ACHN (cell line): ENCODE results near the gene ASCC1.
"Not testable (repeated sequence)": the region's sequence is repeated elsewhere in the genome, so short reads cannot be mapped to it uniquely, and the experiment has no call there.

Source experiments
- DNase-seq: peaks from one replicate; pipeline ENCODE4 v3.0.0-alpha.2; 2015
- in situ Hi-C: cut with HindIII; loops from 2 replicates; pipeline ENCODE4 v1.10.0; 2017; ENCODE audit warnings: low sequenced_read_pairs, low pct_ligation_motif_present, low pct_unique_long_range_greater_than_20kb

Gene ASCC1

DNA sequence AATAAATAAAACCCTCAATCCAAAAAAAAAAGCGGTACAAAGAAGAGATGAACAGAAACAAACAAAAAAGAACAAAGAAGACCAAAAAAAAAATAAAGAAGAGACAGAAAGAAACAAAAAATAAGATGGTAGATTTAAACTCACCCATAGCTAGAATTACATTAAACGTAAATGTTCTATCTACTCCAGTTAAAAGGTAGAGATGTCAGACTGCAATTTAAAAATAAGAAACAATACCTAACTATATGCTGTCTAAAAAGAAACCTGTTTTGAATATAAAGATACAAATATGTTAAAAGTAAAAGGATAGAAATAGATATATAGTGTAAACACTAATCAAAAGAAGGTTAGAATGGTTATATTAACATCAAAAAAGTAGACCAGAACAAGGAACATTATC, 31.9 kb downstream of the ASCC1 start:
- in situ Hi-C loops = no loop called here
- DNase-seq = no peak

DNA sequence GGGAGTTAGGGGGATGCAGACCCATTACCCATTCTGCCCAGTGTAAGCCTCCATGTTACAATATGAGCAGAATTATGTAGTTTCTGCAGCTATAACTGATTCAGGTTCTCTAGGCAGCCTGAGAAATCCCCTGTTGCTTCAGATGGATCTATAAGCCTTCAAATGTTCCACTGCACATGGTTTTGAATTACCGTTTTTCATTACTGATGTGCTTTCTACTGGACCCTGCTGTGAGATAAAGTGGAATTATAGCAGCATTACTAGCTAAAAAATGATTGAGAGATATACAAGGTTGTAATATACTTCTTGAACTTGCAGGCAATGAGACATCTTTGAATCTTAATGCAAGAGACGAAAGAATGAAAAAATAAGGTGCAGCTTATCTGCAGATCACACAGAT, 38.6 kb downstream of the ASCC1 start:
- no peak for DNase-seq
- in situ Hi-C loops = no loop called here

DNA sequence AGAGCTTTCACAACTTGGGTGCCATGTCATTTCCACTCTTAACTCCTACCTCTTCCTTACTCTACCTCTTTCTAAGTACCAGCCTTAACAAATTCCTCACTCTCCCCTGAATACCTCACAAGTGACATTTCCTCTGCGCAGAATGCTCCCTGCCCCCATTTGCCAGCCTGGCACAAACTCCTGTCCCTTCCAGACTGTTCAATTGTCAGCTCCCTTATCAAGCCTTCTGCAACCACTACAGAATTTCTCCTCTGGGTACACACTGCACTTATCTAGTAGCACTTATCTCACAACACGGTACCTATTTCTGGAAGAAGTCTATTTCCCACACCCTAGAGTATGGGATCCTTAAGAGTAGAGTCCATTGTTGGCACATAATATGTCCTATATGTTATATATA, 39.4 kb downstream of the ASCC1 start:
- in situ Hi-C loops = no loop called here
- no peak for DNase-seq

DNA sequence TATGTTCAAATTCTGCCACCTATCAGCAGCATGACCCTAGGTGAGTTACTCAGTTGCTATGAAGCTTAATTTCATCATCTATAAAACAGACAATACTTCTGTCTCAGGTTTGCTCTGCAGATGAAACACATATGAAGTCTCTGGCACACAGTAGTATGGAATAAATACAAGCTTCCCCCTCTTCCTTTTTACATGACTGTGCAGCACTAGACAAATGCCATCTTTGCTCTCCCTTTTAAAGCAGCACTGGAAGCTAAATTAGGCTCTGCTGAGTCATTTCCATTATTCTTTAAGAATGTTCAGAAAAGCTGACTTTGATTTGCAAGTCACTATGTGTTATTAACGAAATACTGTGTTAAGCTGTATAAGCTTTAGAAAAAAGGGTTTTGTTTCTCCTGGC, 40.9 kb downstream of the ASCC1 start:
- in situ Hi-C loops = no loop called here
- DNase-seq = no peak

DNA sequence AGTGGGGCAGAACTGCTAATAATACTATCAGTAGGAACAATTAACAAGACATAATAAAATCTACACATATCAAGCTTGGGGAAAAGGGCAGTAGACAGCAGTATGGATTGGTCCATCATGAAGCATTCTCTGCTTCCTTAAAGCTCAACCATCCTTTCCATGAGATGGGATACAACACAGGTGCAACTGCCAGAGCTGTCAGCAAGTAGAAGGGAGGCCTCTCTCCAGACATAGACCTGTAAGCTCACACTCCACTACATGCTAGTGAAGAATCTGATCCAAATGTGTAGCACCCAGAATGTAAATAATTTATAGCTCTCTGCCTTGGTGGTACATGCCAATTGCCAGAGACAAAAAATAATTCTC, 41.8 kb downstream of the ASCC1 start:
- in situ Hi-C loops = no loop called here

DNA sequence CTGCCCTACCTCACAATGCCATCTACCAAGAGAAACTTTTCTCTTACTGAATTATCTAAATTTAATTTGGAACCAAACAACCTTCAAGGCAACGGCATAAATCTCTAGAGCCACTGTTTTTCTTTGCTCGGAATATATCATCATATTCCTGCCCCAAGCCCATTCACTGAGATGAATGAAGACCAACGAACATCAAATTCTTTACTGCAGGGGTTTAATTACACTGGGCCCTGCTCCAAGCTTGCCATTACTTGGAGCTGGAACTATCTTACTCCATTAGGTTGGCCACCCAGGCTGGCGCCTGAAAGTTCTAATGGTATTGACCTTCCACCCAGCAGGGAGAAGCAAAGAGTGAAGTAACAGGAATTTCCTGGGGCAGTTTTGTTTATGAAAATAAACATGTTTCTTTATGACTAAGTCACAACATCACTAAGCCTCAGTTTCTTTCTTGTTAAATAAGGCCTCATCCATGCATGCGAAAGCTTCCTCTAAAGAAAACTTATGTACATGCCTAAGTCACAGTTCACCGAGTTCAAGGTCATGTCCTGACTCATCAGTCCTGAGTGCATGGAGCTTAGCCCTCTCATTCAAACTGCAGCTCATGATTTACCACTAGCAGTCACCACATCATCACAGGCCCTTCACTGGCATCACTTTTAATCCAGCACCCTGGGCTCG, 42.3 kb downstream of the ASCC1 start:
- in situ Hi-C loops = no loop called here

More for the DNA sequence above, 41.8 kb downstream of the ASCC1 start:
- no peak for DNase-seq

DNA sequence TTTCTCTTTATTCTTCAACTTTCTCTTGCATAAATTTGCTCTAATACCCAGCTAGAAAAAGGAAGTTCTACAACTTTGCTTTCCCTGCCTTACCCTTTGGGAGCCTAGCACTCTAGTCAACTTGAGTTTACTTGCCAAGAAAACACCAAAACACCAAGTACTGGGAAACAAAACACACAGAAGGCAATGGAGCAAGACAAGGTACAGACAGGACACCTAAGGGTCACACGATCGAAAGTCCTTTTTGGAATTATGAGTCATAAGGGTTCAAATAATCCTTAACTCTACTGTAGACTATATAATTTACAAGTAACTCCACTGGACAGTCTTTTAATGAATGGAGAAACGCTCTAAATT, 42.8 kb downstream of the ASCC1 start:
- no peak for DNase-seq
- in situ Hi-C loops = no loop called here

More for the DNA sequence above, 42.3 kb downstream of the ASCC1 start:
- DNase-seq = peak; percentile 60

DNA sequence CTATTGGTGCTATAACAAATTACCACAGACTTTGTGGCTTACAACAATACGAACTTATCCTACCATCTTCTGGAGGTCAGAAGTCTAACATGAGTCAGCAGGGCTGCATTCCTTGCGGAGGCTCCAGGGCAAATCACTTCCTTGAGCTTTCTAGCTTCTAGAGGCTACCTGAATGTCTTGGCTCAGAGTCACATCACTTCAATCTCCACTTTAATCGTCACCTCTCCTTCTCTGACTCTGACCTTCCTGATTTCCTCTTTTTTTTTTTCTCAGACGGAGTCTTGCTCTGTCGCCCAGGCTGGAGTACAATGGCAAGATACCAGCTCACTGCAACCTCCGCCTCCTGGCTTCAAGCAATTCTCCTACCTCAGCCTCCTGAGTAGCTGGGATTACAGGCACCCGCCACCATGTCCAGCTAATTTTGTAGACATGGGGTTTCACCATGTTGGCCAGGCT, 44.9 kb downstream of the ASCC1 start:
- in situ Hi-C loops = no loop called here
- DNase-seq = peak; percentile 88

DNA sequence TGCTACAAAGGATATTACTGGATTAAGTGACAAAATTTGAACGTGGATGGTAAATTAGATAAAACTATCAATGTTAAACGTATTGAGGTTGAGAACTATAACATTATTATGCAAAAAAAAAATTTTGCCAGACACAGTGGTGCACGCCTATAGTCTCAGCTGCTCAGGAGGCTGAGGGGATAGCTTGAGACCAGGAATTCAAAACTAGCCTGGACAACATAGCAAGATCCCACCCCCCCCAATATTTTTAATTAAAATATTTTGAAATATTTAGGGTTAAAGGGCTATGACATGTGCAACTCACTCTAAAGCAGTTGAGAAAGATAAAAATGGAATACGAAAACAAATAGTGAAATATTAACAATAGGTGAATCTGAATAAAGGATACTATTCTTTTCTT, 45.3 kb downstream of the ASCC1 start:
- DNase-seq = no peak
- in situ Hi-C loops = no loop called here

DNA sequence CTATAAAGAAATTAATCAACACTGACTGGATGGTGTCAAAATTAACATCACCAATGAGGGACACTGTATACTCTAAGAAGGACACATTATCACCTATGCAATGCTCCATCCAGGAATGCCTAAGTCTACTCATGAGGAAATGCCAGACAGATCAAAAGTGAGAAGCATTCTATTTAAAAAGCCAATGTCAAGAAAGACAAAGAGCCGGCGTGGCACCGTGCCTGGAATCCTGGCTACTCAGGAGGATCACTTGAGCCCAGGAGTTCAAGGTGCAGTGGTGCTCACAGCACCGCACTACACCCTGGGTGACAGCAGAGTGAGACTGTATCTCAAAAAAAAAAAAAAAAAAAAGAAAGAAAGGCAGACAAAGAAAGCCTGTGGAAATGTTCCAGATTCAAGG, 45.8 kb downstream of the ASCC1 start:
- DNase-seq = peak; percentile 13
- in situ Hi-C loops = no loop called here

DNA sequence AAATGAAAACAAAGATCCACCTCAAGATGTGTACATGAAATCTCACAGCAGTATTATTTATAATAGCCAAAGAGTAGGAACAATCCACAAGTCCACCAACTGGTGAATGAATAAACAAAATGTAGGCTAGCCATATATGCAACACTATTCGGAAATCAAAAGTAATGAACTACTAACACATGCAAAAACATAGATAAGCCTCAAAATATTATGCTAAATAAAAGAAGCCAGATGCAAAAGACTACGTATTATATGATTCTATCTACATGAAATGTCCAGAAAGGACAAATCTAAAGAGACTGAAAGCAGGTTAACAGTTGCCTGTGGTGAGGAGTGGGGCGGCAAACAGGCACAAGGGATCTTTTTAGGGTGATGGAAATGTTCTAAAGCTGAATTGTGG, 49.0 kb downstream of the ASCC1 start:
- DNase-seq = no peak

DNA sequence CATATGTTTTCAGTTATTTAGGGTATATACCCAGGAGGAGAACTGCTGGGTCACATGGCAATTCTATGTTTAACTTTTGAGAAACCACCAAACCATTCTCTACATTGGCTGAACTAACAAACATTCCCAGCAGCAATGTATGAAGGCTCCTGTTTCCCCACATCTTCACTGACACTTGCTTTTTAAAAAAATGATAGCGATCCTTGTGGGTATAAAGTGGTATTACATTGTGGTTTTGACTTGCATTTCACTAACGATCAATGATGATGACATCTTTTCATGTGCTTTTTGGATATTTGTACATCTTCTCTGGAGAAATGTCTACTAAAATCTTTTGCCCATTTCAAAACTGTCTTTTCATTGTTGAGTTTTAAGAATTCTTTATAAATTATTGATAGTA, 51.5 kb downstream of the ASCC1 start:
- no peak for DNase-seq
- in situ Hi-C loops = no loop called here

More for the DNA sequence above, 49.0 kb downstream of the ASCC1 start:
- in situ Hi-C loops = no loop called here

DNA sequence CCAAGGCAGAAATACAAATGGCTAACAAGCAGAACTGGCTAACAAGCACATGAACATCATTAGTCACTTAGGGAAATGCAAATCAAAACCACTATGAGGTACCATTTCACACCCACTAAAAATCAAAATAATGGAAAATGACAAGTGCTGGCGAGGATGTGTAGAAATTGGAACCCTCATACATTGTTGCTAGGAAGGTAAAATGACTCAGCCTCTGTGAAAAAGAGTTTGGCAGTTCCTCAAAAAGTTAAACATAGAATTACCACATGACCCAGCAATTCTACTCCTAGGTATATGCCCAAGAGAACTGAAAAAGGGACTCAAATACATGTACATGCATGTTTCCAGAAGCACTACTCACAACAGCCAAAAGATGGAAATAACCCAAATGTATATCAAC, 53.1 kb downstream of the ASCC1 start:
- in situ Hi-C loops = no loop called here
- no peak for DNase-seq

DNA sequence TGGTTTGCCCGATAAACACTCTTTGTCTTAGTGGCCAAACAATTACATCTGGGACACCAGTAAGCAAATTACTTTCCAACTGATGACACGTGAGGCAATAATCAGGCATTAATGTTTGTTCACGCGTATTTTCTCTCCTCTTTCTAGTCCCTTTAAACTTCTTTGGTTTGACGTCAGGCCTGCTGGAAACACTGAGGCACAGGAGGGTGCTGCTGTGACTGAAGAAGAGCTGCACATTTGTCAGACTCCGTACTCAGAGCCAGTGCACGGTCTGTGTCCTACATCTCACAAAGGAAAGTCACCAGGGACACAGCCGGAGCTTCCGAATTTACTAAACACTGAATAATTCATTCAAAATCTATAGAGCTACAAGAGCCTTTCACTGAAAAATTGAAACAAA, 57.9 kb downstream of the ASCC1 start:
- DNase-seq = no peak

DNA sequence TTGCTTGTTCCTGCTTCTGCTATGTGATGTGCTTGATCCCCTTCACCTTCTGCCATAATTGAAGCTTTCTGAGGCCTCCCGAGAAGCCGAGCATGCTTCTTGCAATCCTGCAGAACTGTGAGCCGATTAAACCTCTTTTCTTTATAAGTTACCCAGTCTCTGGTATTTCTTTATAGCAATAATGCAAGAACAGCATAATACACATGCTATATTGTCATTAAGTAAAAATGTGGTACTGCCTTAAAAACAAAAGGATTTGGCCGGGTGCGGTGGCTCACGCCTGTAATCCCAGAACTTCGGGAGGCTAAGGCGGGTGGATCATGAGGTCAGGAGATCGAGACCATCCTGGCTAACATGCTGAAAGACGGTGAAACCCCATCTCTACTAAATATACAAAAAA, 59.9 kb downstream of the ASCC1 start:
- in situ Hi-C loops = no loop called here
- DNase-seq = no peak

More for the DNA sequence above, 57.9 kb downstream of the ASCC1 start:
- in situ Hi-C loops = no loop called here

DNA sequence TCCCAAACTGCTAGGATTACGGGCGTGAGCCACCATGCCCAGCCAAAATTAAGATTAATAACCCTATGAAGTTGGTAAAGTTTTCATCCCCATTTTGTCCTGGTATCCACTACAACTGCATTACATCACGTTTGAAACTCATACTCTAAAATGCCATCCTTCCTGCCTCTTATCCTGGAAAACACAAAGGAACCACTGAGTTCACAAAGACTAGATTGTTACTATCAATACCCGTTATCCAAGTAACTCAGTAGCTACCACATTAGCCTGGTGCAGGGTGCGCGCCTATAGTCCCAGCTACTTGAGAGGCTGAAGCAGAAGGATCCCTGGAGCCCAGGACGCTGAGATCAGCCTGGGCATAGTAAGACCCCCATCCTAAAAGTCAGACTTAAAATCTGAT, 63.8 kb downstream of the ASCC1 start:
- in situ Hi-C loops = no loop called here
- DNase-seq = no peak

DNA sequence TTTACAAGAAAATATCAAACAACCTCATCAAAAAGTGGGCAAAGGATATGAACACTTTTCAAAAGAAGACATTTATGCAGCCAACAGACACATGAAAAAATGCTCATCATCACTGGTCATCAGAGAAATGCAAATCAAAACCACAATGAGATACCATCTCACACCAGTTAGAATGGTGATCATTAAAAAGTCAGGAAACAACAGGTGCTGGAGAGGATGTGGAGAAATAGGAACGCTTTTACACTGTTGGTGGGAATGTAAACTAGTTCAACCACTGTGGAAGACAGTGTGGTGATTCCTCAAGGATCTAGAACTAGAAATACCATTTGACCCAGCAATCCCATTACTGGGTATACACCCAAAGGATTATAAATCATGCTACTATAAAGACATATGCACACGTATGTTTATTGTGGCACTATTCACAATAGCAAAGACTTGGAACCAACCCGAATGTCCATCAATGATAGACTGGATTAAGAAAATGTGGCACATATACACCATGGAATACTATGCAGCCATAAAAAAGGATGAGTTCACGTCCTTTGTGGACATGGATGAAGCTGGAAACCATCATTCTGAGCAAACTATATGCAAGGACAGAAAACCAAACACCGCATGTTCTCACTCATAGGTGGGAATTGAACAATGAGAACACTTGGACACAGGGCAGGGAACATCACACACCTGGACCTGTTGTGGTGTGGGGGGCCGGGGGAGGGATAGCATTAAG, 65.2 kb downstream of the ASCC1 start:
- in situ Hi-C loops, DNase-seq: not testable (repeated sequence)

DNA sequence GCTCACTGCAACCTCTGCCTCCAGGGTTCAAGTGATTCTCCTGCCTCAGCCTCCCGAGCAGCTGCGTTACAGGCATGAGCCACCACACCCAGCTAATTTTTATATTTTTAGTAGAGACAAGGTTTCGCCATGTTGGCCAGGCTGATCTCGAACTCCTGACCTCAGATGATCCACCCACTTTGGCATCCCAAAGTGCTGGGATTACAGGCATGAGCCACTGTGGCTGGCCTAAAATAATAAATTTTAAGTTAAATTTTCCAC, 68.8 kb downstream of the ASCC1 start:
- in situ Hi-C loops, DNase-seq: not testable (repeated sequence)

DNA sequence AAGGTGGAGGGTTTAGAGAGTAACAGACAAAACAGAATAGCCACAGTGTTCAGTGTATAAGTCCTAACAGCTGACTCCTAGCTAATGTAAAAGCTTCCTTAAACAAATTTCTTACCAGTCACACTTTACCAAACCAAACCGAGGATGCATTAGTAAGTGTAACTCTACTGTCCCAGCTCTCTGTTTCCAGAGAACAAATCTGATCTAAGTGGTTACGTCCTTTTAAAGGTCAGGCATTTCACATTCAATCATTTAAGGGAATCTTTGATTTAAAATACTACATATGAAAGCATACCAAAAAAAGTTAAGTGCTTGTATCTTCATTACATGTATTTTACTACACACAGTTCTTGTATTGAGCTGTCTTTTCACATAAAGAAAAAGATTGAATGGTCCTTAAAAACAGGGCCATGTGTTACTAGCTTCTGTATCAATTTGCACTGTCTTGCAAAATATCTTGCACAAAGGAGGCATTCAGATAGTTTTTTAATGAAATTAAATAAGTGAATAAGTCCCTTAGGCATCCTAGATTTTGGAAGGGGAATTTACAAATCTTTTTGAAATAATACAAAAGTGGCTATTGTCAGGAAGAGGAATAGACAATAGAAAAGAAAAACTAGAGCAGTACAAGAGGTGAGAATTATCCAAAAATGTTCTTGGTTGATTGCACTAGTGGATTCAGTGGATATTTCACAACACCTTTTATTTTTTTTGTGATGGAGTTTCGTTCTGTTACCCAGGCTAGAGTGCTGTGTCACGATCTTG, 69.3 kb downstream of the ASCC1 start:
- peak; percentile 11 for DNase-seq
- in situ Hi-C loops = no loop called here

DNA sequence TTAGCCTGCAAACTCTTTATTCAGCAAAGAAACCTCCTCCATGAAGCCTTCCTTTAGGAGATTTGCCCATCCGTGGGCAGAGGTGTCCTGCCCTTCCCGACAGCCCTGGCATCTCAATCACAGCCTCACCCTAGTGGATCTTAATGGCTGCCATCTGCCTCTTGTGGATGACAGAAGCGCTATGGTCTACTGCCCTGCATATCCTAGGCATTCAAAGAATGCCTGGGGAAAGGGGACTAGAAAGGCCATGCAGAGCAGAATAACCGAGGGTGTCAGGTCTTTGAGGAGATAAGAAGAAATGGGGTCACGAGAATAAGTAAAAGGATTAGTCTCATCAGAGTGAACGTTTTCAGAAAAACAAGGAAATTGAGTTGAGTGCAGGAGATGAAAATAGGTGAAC, 70.0 kb downstream of the ASCC1 start:
- in situ Hi-C loops = no loop called here
- peak; percentile 90 for DNase-seq
